MM.1S (cell line): ENCODE results near the gene SMURF2.

ENCODE experiments used
- EZH2 ChIP-seq: fragments of 300-600 bp; sonication (generic); optimal IDR thresholded peaks from 2 replicates; pipeline ENCODE3; 2017; ENCODE audit warnings: low read depth, mild to moderate bottlenecking, antibody characterized with exemption, low read length, mixed read lengths
- TF ChIP-seq, protein P1 (sequence below): fragments of 300-600 bp; sonication (generic); IDR thresholded peaks from 2 replicates; pipeline ENCODE4 v1.5.1; 2016; ENCODE audit warnings: antibody characterized with exemption, low read length, mixed read lengths

DNA sequence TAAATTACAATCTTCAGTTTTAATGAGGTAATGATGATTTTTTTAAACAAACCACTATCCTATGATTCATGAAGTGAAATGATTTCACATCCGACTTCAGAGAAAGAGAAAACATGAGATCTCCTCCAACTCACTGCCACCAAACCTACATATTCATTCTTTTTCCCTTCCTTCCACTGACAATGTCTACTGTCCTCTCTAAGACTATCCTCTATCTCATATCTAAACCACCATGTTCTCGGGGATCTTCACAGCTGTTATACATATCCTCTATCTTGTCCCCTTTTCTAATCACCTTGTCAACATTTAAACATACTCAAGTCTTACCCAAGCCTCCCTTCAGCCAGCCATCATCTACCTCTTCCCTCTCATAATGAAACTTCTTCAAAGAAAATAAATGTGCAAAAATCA lies 53.5 kb downstream of the SMURF2 start:
- TF ChIP-seq, protein P1, sequence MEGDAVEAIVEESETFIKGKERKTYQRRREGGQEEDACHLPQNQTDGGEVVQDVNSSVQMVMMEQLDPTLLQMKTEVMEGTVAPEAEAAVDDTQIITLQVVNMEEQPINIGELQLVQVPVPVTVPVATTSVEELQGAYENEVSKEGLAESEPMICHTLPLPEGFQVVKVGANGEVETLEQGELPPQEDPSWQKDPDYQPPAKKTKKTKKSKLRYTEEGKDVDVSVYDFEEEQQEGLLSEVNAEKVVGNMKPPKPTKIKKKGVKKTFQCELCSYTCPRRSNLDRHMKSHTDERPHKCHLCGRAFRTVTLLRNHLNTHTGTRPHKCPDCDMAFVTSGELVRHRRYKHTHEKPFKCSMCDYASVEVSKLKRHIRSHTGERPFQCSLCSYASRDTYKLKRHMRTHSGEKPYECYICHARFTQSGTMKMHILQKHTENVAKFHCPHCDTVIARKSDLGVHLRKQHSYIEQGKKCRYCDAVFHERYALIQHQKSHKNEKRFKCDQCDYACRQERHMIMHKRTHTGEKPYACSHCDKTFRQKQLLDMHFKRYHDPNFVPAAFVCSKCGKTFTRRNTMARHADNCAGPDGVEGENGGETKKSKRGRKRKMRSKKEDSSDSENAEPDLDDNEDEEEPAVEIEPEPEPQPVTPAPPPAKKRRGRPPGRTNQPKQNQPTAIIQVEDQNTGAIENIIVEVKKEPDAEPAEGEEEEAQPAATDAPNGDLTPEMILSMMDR, result no peak
- no peak for TF ChIP-seq EZH2
